GM12878 (cell line): Measurements from ENCODE around the gene MMD2. TPM values are rescaled to one million over a fixed set of nuclear protein-coding genes. Genes with fewer than 3 reads are reported as not detected.

Experiments
- ATAC-seq: fragments of 200-7000 bp; cut with Tn5 transposase; 3 replicates; pipeline ENCODE4 v1.9.1; 2020; ENCODE audit warnings: mild to moderate bottlenecking, moderate library complexity
- BruUV-seq: library from RNA; stranded (reverse); fragments of 400-500 nt; replicated peaks from 2 replicates; lab custom pipeline; 2021; lab: Mats Ljungman, UMichigan
- CTCF ChIA-PET: fragments of 300-600 bp; sonication (Branson Sonifier 250); formaldehyde crosslinking; extraction: SDS; loops from one replicate; lab custom pipeline; 2021; ENCODE audit warnings: inconsistent platforms; lab: Yijun Ruan, JAX
- POLR2A ChIA-PET: fragments of 350-600 bp; formaldehyde crosslinking; extraction: SDS; loops from one replicate; lab custom pipeline; 2021; ENCODE audit warnings: inconsistent platforms; lab: Charles Lee
- RAD21 ChIA-PET: fragments of 300-600 bp; sonication (Branson Sonifier 250); formaldehyde crosslinking; loops from one replicate; lab custom pipeline; 2023; ENCODE audit warnings: antibody characterized with exemption; ENCODE audit not compliant: unreplicated experiment; lab: Charles Lee
- SMC1A ChIA-PET: fragments of 300-600 bp; sonication (Branson Sonifier 250); formaldehyde crosslinking; loops from one replicate; lab custom pipeline; 2023; ENCODE audit not compliant: unreplicated experiment, uncharacterized antibody; lab: Charles Lee
- DNase-seq: peaks from one replicate; pipeline ENCODE4 v3.0.0-alpha.2; 2011; ENCODE audit warnings: low read depth, low spot score
- FAIRE-seq: peaks from 3 replicates; lab custom pipeline; 2011; peaks lifted over from hg19 to GRCh38; lab: Jason Lieb, UNC
- H2AFZ ChIP-seq: 2 replicates; pipeline ENCODE4 v1.6.0; 2011; ENCODE audit warnings: low read depth, low read length, control low read depth; ENCODE audit not compliant: control insufficient read depth
- H3K27ac ChIP-seq: 2 replicates; pipeline ENCODE4 v1.5.1; 2011; ENCODE audit warnings: control low read depth; ENCODE audit not compliant: control insufficient read depth, insufficient read depth
- H3K27me3 ChIP-seq, 2 experiments: replicated peaks in 1 of 2; 2 replicates each; pipeline versions ENCODE4 v1.6.0 to v1.6.1; 2011; ENCODE audit warnings: low read length in 1 of 2; ENCODE audit not compliant: control insufficient read depth in 2 of 2, insufficient read depth in 2 of 2
- H3K36me3 ChIP-seq, 2 experiments: 2 replicates each; pipeline ENCODE4 v1.5.1; 2011; ENCODE audit warnings: low read length in 1 of 2; ENCODE audit not compliant: control insufficient read depth in 2 of 2, insufficient read depth in 2 of 2
- H3K4me1 ChIP-seq: 2 replicates; pipeline ENCODE4 v1.6.1; 2011; ENCODE audit warnings: mild to moderate bottlenecking, low read length, moderate library complexity, mixed read lengths; ENCODE audit not compliant: control insufficient read depth, insufficient read depth
- H3K4me2 ChIP-seq: 2 replicates; pipeline ENCODE4 v1.6.0; 2011; ENCODE audit warnings: control low read depth; ENCODE audit not compliant: control insufficient read depth, insufficient read depth
- H3K4me3 ChIP-seq: fragments of 200-600 bp; sonication (generic); 2 replicates; pipeline ENCODE4 v1.5.1; 2016
- H3K79me2 ChIP-seq: 2 replicates; pipeline ENCODE4 v1.6.0; 2011; ENCODE audit warnings: low read length; ENCODE audit not compliant: control insufficient read depth, insufficient read depth
- H3K9ac ChIP-seq: 2 replicates; pipeline ENCODE4 v1.8.0; 2011; ENCODE audit warnings: low read length, control low read depth, mixed read lengths; ENCODE audit not compliant: control insufficient read depth, insufficient read depth
- H3K9me3 ChIP-seq: replicated peaks from 3 replicates; pipeline ENCODE4 v1.5.1; 2011; ENCODE audit warnings: mild to moderate bottlenecking, low read length; ENCODE audit not compliant: control insufficient read depth, insufficient read depth
- H4K20me1 ChIP-seq: 2 replicates; pipeline ENCODE4 v1.6.0; 2011; ENCODE audit not compliant: control insufficient read depth, insufficient read depth
- BRCA1 ChIP-seq: IDR thresholded peaks from 2 replicates; pipeline ENCODE4 v1.6.1; 2011; ENCODE audit warnings: low read depth, low read length, improper control_type of control experiment
- ESRRA ChIP-seq: IDR thresholded peaks from 2 replicates; pipeline ENCODE4 v1.6.1; 2012; ENCODE audit warnings: mild to moderate bottlenecking, low read length, improper control_type of control experiment
- LARP7 ChIP-seq: fragments of 450-650 bp; IDR thresholded peaks from 2 replicates; pipeline ENCODE4 v1.6.1; 2017; ENCODE audit warnings: mild to moderate bottlenecking
- MYB ChIP-seq: fragments of 150-350 bp; IDR thresholded peaks from 2 replicates; pipeline ENCODE4 v1.6.1; 2014; ENCODE audit warnings: mild to moderate bottlenecking, low read depth, low read length, borderline replicate concordance
- MYC ChIP-seq: IDR thresholded peaks from 2 replicates; pipeline ENCODE4 v1.6.1; 2011; ENCODE audit warnings: mild to moderate bottlenecking, low read length, moderate library complexity, inconsistent platforms; ENCODE audit not compliant: insufficient read depth, insufficient replicate concordance, insufficient read length, severe bottlenecking
- RBBP5 ChIP-seq: fragments of 200-600 bp; sonication (generic); conservative IDR thresholded peaks from 2 replicates; pipeline ENCODE4 v1.6.1; 2016
- SMAD5 ChIP-seq: IDR thresholded peaks from 2 replicates; pipeline ENCODE4 v1.6.1; 2016; ENCODE audit warnings: antibody characterized with exemption, low read depth
- SPI1 ChIP-seq: IDR thresholded peaks from 2 replicates; pipeline ENCODE4 v1.6.1; 2011; ENCODE audit warnings: low read depth, mild to moderate bottlenecking, low read length, moderate library complexity, borderline replicate concordance; ENCODE audit not compliant: insufficient read depth
- SREBF2 ChIP-seq: IDR thresholded peaks from 2 replicates; pipeline ENCODE4 v1.6.1; 2012; ENCODE audit warnings: mild to moderate bottlenecking, low read length
- STAT1 ChIP-seq: fragments of 450-650 bp; conservative IDR thresholded peaks from 2 replicates; pipeline ENCODE4 v1.6.1; 2014; ENCODE audit warnings: antibody characterized with exemption, mild to moderate bottlenecking
- USF2 ChIP-seq: IDR thresholded peaks from 2 replicates; pipeline ENCODE4 v1.6.1; 2011; ENCODE audit warnings: low read depth, low read length, improper control_type of control experiment, borderline replicate concordance
- ZBED1 ChIP-seq: IDR thresholded peaks from 2 replicates; pipeline ENCODE4 v1.6.1; 2016; ENCODE audit warnings: borderline replicate concordance
- ZBTB11 ChIP-seq: fragments of 450-650 bp; formaldehyde crosslinking; IDR thresholded peaks from 2 replicates; pipeline ENCODE4 v1.5.0; 2022; ENCODE audit warnings: mild to moderate bottlenecking, missing genetic modification characterization
- ZSCAN29 ChIP-seq: fragments of 450-650 bp; IDR thresholded peaks from 2 replicates; pipeline ENCODE4 v1.6.1; 2017; ENCODE audit warnings: mild to moderate bottlenecking, moderate library complexity
- WGBS: methylation state at CpG from one replicate; pipeline ENCODE4 v1.1.6; 2016; ENCODE audit warnings: low lambda C conversion rate; ENCODE audit not compliant: insufficient replicate concordance, insufficient coverage; ENCODE audit errors: missing lambda C conversion rate; 5-methylcytosine and 5-hydroxymethylcytosine counted together
- in situ Hi-C: fragments of 300-500 bp; cut with MboI; formaldehyde crosslinking; loops from 9 replicates; pipeline ENCODE4 v1.14.3; 2018; ENCODE audit warnings: mixed read lengths
- intact Hi-C: fragments of 100-400 bp; cut with micrococcal nuclease; formaldehyde crosslinking; loops from one replicate; pipeline ENCODE4 v1.14.2; 2022; ENCODE audit not compliant: unreplicated experiment
- polyA plus RNA-seq, 11 experiments: library from polyadenylated mRNA; depleted of rRNA in 4 of 11; unstranded in 6 of 11; stranded (reverse) in 5 of 11; fragments of >200 nt; fragmentation: Nextera tagmentation in 4 of 11; fragmentation: Illumina TruSeq in 1 of 11; extraction: Ambion mirVana in 4 of 11; extraction: Trizol in 1 of 11; gene quantifications; 1 replicate in 1 of 11; 2 replicates in 10 of 11; pipeline versions ENCODE4 v1.2.1 to v1.2.3, GENCODE V29; 2011 to 2016; ENCODE audit warnings: inconsistent platforms in 2 of 11, missing spikeins in 2 of 11, low read depth in 1 of 11
- total RNA-seq, 4 experiments: library from RNA; depleted of rRNA in 3 of 4; stranded (reverse); fragments of >200 nt in 3 of 4; fragmentation: Illumina TruSeq in 1 of 4; extraction: Trizol in 1 of 4; gene quantifications; 2 replicates each; pipeline versions ENCODE4 v1.2.1 to v1.2.3, GENCODE V29; 2013 to 2021
- TF ChIP-seq, protein P1 (sequence below): fragments of 450-650 bp; conservative IDR thresholded peaks from 2 replicates; pipeline ENCODE4 v1.6.1; 2017; ENCODE audit warnings: mild to moderate bottlenecking, moderate library complexity
- TF ChIP-seq, protein P2 (sequence below): fragments of 450-650 bp; IDR thresholded peaks from 2 replicates; pipeline ENCODE4 v1.6.1; 2017; ENCODE audit warnings: mild to moderate bottlenecking, moderate library complexity

Gene MMD2
- total and polyA plus RNA-seq, 10 of the 15 experiments (the other 5 are each of a cell fraction or from before 2014, with no cell fraction given) = not detected

- ChIA-PET SMC1A (no interaction called here), CTCF (interaction anchor here (1.3 kb wide), 1 partner anchor 23 kb away, joined by 4 read pairs; no protein-coding TSS in a partner anchor), RAD21 (no interaction called here), POLR2A (no interaction called here)
- Histone ChIP-seq H3K79me2 (no peaks in the 10 kb centered on the region), H3K27me3 (no peaks in the 10 kb centered on the region), H3K9me3 (no peaks in the 10 kb centered on the region), H3K27ac (no peak overlapping the region), H2AFZ (no peak overlapping the region), H3K4me3 (no peak overlapping the region), H3K4me2 (no peak overlapping the region), H3K36me3 (no peaks in the 10 kb centered on the region), H4K20me1 (no peaks in the 10 kb centered on the region), H3K4me1 (no peaks in the 10 kb centered on the region), H3K9ac (no peak overlapping the region)
- in situ Hi-C loops = no loop called here
- BruUV-seq = no TSS peak
- FAIRE-seq (no peak), ATAC-seq (no peak), DNase-seq (no peak)
- WGBS = 9% methylated on average over 5 of the region's 5 CpGs
- intact Hi-C loops = no loop called here
- no peak for TF ChIP-seq ZBTB11
- TF ChIP-seq SMAD5 = no peak
- TF ChIP-seq STAT1 = no peak
- TF ChIP-seq LARP7 = no peak
- TF ChIP-seq MYB = no peak
- TF ChIP-seq MYC = no peak
- no peak for TF ChIP-seq SREBF2
- no peak for TF ChIP-seq SPI1
- no peak for TF ChIP-seq ESRRA
- no peak for TF ChIP-seq RBBP5
- no peak for TF ChIP-seq ZBED1
- TF ChIP-seq USF2 = no peak
- TF ChIP-seq, protein P1, sequence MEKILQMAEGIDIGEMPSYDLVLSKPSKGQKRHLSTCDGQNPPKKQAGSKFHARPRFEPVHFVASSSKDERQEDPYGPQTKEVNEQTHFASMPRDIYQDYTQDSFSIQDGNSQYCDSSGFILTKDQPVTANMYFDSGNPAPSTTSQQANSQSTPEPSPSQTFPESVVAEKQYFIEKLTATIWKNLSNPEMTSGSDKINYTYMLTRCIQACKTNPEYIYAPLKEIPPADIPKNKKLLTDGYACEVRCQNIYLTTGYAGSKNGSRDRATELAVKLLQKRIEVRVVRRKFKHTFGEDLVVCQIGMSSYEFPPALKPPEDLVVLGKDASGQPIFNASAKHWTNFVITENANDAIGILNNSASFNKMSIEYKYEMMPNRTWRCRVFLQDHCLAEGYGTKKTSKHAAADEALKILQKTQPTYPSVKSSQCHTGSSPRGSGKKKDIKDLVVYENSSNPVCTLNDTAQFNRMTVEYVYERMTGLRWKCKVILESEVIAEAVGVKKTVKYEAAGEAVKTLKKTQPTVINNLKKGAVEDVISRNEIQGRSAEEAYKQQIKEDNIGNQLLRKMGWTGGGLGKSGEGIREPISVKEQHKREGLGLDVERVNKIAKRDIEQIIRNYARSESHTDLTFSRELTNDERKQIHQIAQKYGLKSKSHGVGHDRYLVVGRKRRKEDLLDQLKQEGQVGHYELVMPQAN = no peak
- TF ChIP-seq, protein P2, sequence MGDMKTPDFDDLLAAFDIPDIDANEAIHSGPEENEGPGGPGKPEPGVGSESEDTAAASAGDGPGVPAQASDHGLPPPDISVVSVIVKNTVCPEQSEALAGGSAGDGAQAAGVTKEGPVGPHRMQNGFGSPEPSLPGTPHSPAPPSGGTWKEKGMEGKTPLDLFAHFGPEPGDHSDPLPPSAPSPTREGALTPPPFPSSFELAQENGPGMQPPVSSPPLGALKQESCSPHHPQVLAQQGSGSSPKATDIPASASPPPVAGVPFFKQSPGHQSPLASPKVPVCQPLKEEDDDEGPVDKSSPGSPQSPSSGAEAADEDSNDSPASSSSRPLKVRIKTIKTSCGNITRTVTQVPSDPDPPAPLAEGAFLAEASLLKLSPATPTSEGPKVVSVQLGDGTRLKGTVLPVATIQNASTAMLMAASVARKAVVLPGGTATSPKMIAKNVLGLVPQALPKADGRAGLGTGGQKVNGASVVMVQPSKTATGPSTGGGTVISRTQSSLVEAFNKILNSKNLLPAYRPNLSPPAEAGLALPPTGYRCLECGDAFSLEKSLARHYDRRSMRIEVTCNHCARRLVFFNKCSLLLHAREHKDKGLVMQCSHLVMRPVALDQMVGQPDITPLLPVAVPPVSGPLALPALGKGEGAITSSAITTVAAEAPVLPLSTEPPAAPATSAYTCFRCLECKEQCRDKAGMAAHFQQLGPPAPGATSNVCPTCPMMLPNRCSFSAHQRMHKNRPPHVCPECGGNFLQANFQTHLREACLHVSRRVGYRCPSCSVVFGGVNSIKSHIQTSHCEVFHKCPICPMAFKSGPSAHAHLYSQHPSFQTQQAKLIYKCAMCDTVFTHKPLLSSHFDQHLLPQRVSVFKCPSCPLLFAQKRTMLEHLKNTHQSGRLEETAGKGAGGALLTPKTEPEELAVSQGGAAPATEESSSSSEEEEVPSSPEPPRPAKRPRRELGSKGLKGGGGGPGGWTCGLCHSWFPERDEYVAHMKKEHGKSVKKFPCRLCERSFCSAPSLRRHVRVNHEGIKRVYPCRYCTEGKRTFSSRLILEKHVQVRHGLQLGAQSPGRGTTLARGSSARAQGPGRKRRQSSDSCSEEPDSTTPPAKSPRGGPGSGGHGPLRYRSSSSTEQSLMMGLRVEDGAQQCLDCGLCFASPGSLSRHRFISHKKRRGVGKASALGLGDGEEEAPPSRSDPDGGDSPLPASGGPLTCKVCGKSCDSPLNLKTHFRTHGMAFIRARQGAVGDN = no peak
- no peak for TF ChIP-seq BRCA1
- no peak for TF ChIP-seq ZSCAN29
Measured at GRCh38 chr7:4951304-4951703, 7.7 kb downstream of the MMD2 start.
